ENCODE results near the gene ATP6V1B1. TPM values are rescaled to one million over a fixed set of nuclear protein-coding genes. Genes with fewer than 3 reads are reported as not detected.

The ATP6V1B1 gene
- total and polyA plus RNA-seq, 10 of the 15 experiments (the other 5 are each of a cell fraction or from before 2014, with no cell fraction given) = not detected

DNA sequence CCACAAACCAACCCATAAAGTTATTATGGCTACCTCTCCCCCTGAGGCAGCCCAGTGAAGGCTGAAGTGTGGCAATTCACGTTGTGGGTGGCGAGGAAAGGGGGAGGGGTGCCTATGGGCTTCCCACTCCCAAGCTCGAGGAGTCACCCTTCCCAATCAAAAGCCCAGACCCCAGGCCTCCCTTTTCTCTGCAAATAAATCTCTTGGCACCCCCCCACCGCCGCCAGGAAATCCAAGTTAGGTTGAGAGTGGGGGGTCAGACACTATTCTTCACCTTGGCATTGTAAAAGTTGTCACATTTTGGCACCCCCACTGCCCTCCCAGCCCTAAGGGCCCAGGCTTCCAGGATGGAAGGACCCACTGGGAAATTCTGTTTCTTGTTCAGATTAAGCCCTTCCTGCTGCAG, 49.6 kb downstream of the ATP6V1B1 start (continued):
- TF ChIP-seq SKIL (IDR thresholded peaks at IDR 0.05; ENCODE audit: low read depth, poor library complexity, severe bottlenecking) (no peak), SREBF1 (IDR thresholded peaks at IDR 0.05; ENCODE audit: low read length) (no peak), E2F8 (IDR thresholded peaks at IDR 0.05; ENCODE audit: low read depth, partially characterized antibody) (no peak), EZH2 (IDR thresholded peaks at IDR 0.05; ENCODE audit: borderline replicate concordance, control insufficient read depth, low read depth, low read length) (no peak), MTA2 (IDR thresholded peaks at IDR 0.05; ENCODE audit: low read depth) (no peak), MAX (IDR thresholded peaks at IDR 0.05; ENCODE audit: low read depth, low read length) (no peak), ZBED1 (IDR thresholded peaks at IDR 0.05; ENCODE audit: borderline replicate concordance) (no peak), ZNF207 (IDR thresholded peaks at IDR 0.05; ENCODE audit: borderline replicate concordance) (no peak), BMI1 (IDR thresholded peaks at IDR 0.05; ENCODE audit: borderline replicate concordance) (no peak), ZNF622 (IDR thresholded peaks at IDR 0.05) (no peak)

Measured in GM12878 (cell line).